COLO829 (cell line): ENCODE data around the gene PINLYP.
"Not testable (repeated sequence)": the region's sequence is repeated elsewhere in the genome, so short reads cannot be mapped to it uniquely, and the experiment has no call there.

ENCODE experiments used
- DNase-seq: peaks from one replicate; pipeline ENCODE4 v3.0.0; 2012; ENCODE audit warnings: low spot score

The PINLYP gene

DNA sequence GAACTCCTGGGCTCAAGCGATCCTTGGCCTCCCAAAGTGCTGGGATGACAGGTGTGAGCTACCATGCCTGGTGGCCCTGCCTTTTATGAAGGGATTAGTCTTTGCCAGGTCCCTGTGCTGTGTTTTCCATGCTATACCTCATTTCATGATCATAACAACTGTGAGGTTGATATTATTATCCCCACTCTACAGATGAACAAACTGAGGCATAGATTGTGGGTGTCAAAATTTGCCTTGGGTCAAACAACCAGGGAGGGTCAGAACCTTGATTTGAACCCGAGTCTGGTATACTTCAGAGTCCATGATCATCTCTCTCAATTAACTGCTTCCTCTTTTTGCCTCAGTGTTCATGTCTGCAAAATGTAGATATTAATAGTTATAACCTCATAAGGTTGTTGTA is 6.9 kb downstream of the PINLYP start:
- no peak for DNase-seq

DNA sequence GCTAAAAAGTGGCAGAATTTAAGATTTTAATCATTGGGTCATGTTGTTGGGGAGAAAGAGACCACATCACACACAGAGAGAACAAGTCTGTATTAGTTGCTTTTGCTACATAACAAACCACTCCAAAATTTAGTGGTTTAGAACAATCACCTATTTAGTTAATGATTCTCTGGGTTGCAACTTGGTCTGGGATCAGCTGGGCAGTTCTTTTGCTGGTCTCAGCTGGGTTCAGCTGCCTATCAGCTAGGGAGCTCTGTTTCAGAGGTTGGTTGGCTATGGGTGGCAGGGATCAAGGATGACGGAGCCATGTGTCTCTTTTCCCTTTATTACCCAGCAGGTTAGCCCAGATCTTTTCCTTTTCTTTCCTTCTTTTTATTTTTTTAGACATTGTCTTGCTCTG is 8.9 kb downstream of the PINLYP start:
- no peak for DNase-seq

DNA sequence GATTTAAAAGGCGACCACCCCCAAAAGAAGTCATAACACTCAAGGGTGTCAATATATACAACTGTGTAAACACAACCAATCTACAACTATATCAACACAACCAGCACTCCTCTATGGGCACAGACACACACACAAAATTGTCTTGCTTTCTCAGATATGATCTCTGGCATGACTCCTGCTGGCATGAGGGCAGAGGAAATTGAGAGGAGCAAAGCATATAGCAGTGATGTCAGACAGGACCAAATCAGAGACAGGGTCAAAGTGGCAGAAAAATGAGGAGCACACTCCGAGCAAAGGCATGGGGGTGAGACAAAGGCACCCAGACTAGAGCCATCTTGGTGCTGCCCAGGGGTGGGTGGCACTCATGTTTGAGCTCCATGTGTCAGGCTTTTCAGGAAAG is 10.7 kb downstream of the PINLYP start:
- DNase-seq: no peak

DNA sequence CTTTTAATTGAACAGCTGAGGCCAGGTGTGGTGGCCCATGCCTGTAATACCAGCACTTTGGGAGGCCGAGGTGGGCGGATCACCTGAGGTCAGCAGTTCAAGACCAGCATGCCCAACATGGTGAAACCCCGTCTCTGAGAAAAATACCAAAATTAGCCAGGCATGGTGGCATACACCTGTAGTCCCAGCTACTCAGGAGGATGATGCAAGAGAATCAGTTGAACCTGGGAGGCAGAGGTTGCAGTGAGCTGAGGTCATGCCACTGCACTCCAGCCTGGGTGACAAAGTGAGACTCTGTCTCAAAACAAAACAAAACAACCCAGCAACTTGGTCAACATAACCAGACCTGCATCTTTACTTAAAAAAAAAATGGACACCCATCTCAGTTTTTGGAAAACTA is 11.4 kb downstream of the PINLYP start:
- DNase-seq: not testable (repeated sequence)

DNA sequence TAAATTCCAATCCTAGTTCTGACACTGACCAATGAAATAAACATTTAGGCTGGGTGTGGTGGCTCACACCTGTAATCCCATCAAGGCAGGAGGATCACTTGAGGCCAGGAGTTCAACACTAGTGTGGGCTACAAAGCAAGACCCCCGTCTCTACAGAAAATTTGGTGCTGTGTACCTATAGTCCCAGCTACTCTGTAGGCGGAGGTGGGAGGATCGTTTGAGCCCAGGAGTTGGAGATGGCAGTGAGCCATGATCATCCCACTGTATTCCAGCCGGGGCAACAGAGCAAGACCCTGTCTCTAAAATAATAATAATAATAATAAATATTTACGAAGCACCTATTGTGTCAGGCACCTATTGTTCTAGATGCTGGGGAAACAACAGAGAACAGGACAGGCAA is 13.7 kb downstream of the PINLYP start:
- DNase-seq: no peak

DNA sequence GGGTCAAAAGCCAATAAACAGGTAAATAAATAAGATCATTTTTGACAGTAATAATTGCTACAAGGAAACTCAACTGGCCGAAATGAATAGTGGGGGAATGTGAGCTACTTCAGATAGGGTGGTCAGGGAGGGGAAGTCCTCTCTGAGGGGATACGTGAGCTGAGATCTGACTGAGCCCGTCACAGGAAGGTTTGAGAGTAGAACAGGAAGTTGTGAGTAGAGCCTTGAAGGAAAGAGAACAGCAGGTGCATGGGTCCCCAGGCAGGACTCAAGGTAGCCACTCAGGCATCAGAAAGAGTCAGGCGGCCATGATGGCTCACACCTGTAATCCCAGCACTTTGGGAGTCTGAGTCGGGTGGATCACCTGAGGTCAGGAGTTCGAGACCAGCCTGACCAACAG is 14.1 kb downstream of the PINLYP start:
- DNase-seq: no peak

DNA sequence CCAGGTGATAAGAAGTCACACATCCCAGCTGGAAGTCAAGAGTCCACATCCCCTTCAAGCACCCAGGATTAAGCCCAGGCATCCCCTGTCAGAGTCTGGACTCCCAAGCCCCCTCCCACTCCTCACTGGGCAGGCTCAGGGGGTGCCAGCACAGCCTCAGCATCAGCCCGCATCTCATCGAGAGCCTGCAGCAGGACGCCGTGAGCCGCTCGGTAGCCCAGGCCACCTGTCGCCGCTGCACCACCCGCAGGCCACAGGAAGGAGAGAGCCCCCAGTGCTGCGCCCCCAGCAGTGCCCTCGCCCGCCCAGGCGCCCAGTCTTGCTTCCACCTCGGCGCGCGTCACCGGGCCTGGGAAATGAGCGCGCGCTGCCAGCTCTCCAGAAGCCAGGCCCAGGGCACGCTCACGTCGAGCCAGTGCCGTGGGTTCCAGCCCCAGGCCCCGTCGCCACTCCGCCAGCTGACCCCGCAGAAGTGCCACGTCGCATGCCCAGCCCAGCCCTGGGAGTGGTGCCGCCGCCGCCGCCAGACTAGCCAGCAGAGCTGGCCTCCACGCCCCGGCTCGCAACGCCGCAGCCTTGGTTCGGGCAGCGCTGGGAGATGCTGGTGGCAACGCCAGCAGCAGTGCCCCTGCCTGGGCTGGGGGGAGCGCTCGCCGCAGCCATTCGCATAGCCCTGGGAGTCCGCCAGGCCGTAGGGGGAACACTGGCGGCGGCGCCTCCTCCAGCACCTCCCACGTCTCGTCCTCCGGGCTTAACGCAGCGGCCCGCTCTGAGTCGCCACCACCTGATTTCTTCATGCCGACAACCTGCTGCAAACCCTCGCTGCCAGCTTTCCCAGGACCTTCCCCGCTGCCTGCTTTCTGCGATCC is 16.5 kb downstream of the PINLYP start:
- no peak for DNase-seq

DNA sequence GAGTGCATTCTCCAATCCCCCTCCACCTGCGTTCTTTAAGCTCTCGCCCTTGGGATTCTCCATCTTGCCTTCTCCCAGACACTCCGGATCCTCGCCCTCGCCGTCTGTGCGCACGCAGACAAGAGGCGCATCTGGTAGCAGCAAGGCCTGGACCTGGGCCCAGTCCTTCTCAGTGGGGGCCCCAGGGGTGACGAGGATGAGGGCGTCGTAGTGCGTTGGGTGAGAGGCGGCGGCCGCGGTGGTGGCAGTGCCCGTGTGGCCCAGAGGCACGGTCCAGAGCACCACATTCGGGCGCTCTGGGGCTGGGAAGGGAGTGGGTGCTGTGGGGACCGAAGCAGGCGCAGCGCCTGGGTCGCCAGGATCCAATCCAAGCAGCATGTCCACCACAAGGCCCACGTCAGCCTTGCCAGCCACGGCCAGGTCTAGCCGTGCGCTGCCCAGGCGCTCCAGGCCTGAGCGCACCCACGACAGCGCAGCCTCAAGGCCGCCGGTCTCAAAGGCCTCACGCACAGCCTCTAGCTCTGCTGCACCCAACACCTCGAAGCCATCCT is 17.3 kb downstream of the PINLYP start:
- DNase-seq: no peak

DNA sequence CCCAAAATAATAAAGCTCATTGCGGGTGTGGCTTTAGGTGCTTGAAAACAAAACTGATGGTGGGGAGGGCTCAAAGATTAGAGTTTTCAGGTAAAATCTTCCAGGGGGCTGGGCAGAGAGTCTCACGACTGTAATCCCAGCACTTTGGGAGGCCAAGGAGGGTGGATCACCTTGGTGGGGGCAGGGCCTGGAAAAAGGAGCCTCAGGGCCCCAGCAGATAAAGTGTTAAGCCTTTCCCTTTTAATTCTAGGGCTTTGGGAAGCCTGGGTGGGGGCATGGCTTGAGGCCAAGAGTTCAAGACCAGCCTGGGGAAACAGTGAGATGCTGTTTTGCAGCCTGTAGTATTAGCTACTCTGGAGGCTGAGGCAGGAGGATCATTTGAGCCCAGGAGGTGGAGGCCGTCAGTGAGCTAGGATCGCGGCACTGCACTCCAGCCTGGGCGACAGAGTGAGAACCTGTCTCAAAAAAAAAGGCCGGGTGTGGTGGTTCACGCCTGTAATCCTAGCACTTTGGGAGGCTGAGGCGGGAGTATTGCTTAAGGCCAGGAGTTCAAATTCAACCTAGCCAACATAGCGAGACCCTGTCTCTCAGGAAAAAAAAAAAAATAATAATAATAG is 18.6 kb downstream of the PINLYP start:
- DNase-seq: no peak

DNA sequence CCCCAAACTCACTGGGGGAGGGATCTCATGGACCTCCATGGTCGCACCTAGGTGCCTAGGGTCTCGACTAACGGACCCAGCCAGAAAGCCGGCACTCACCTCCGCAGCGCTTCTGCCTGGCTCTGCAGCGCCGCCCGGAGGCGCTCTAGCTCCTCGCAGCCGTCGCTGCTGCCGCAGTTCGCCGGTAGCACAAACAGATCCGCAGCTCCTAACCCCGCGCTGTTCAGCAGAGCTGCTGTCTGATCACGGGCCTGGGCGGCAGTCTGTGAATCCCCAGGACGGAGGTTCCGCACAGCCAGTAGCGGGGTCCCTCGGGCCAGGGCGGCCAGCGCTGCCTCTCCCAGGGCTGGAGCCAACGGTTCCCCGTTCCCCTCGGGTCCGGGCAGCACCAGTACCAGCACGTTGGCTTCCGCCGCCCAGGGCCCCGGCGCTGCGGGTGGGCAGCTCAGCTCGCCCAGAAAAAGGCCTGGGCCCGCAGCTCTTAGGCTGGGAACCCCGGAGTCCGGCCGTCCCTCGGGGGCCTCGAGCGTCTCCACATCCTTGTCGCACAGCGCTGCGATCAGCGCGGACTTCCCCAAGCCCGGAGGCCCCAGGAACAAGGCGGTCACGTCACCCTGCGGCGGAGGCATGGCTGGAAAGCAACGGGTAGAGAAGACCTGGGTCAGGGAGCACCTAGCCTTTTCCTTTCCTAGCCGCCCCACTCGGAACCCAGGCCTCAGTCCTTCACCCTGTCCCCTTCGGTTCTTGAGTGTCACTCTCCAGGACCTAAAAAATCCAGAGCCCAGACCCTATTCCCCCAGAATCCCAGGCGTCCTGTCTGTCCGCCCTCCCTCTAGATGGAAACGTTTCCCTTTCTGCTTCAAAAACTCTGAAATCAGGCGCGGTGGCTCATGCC is 19.4 kb downstream of the PINLYP start:
- peak; percentile 38 for DNase-seq

DNA sequence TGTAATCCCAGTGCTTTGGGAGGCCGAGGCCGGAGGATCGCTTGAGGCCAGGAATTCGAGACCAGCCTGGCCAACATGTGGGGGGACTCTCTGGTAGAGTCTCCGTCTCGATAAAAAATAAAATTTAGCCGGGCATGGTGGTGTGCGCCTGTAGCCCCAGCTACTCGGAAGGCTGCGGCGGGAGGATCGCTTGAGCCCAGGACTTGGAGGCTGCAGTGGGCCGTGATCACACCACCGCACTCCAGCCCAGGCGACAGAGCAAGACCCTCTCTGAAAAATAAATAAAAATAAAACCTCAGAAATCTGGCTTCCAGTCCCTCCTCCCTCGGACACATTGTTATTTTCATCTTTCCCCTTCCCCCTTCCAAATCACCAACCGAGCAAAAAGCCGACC is 20.0 kb downstream of the PINLYP start:
- no peak for DNase-seq

DNA sequence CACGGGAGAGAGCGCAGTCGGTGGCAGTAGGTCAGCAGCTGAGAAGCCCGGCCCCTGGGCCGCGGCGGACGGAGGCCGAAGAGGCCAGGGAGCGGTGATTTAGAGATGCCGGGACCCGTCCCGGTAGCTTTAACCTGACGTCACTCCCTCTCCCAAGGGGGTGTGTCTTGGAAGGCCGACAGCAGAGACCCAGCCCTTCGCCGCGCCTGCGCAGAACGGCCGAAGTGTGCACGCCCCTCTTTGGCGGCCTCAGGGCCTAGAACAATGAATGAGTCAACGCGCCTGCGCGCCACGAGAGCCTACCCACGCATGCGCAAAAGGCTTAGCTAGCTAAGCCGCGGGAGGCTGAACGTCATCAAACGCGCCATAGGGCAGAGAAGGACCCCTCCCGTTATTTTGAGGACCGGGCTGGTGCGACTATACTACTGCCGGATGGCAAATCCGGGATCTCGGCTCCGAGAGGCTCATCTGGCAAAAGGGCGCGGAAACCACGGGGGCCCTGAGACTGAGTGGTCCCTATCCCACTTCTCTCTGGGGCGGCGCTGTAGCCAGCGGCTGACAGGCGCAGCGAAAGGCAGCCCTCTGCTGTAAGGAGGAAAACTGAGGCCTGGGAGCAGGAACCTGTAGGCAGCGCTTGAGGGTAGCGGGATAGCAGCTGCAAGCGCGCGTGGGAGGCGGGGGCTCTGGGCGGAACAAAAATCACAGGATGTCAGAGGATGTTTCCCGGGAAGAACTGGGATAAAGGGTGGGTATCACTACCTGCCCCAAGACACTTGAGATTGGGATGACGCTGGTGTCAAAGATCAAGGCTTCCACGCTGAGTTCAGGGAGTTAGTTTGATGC is 20.6 kb downstream of the PINLYP start, which contains the start of the genes IRGQ and ZNF576:
Gene IRGQ (minus strand): TSS at position 136 of the 843 bp plus-strand sequence. CDS start 796 bp downstream, outside the sequence.
Gene ZNF576 (plus strand): TSS at position 597 of the 843 bp plus-strand sequence. CDS start 514 bp downstream, outside the sequence.
- peak; percentile 100 for DNase-seq

DNA sequence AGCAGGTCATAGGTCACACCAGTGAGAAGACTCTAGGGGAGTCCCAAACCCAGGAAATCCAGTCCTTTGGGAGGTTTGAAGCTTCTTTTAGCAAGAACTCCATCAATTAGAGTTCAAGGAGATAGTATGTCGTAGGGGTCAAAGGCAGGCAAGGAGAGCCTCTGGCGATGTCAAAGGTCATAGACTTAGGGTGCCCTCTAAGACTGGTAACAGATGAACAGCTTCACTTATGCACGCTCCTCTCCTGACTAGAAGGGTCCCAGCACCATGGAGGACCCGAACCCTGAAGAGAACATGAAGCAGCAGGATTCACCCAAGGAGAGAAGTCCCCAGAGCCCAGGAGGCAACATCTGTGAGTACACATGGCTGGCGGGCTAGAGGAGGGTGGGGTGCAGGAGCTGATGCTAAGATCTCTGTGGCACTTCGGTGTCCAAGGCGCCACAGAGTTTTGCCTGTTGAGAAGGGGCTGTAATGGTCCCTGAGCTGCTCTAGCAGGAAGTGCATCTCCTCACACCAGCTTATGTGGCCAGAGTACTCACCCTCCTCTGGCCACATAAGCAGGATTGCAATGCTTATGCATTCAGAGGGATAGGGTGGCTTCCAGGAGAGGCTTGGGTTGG is 21.4 kb downstream of the PINLYP start:
- DNase-seq: no peak

DNA sequence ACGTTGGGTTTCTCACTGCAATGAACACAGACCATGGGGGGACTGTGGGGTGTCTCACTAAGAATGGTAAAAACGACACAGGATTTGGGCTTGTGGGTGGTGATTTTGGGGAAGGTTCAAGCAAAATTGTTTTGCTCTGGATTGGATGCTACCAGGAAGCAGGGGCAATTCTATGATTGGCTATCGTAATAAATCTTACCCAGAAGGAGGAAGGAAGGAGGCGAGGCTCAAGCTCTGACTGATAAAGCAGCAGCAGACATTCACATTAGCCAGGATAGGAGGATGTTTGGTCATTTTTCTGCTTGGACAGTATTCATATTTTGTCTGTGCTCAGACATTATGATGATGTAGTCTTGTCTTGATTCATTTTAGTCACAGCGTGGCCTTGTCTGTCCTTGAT is 22.3 kb downstream of the PINLYP start:
- no peak for DNase-seq

DNA sequence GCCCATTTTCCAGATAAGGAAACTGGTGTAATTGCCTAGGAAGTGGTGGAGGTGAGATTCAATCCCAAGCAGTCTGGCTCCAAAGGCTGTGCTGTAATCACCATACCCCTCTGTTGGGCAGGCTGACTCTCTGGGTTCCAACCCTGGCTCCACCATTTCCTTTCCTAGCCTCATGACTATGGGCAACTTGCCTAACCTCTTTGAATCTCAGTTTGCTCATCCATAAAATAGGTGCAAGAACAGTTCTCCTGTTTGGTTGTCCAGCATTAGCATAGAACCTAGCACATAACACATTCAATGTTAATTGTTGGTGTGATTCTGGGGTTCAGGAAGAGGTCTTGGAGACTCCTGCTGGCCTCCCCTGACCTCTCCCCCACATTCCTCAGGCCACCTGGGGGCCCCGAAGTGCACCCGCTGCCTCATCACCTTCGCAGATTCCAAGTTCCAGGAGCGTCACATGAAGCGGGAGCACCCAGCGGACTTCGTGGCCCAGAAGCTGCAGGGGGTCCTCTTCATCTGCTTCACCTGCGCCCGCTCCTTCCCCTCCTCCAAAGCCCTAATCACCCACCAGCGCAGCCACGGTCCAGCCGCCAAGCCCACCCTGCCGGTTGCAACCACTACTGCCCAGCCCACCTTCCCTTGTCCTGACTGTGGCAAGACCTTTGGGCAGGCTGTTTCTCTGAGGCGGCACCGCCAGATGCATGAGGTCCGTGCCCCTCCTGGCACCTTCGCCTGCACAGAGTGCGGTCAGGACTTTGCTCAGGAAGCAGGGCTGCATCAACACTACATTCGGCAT is 23.0 kb downstream of the PINLYP start:
- no peak for DNase-seq

DNA sequence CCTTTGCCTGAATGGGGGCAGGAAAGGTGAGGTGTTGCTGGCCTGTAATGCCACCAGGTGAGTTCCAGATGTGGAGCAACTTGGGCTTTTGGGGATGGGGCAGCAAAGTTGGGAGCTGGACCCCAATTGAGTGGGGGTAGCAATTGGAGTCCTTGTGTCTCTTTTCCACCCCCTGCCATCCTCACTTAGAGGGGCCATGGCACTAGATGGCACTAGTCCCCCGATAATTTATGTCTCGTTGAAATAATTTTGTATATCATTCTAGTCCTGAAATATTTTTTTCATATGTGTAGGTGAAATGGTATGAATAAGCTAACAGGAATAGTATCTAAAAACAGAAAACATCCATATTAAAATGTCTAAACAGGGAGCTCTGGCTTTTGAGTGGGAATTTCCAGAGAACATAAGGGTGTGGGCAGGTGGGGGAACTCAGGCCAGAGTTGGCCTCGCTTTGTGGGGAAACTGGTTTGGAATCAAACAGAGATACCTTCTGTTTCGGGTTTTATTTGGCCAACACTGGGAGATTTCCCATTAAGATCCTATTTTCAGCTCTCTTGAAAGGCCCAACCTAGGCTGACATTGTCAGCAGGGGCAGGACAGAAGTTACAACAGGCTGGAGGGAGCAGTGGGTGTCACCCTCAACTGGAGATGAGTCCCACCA is 24.2 kb downstream of the PINLYP start:
- DNase-seq: no peak

DNA sequence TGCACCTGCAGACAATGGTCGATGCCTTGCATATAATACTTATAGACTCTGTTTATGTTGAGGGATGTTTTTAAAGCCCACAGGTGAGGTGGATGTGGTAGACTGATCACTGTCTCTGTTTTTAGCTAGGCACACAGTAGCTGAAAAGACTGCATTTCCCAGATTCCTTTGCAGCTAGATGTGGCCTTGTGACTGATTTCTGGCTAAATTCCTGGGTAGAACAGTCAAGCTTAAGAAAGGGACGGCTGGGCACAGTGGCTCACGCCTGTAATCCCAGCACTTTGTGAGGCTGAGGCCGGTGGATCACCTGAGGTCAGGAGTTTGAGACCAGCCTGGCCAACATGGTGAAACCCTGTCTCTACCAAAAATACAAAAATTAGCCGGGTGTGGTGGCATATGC is 24.7 kb downstream of the PINLYP start:
- DNase-seq: not testable (repeated sequence)

DNA sequence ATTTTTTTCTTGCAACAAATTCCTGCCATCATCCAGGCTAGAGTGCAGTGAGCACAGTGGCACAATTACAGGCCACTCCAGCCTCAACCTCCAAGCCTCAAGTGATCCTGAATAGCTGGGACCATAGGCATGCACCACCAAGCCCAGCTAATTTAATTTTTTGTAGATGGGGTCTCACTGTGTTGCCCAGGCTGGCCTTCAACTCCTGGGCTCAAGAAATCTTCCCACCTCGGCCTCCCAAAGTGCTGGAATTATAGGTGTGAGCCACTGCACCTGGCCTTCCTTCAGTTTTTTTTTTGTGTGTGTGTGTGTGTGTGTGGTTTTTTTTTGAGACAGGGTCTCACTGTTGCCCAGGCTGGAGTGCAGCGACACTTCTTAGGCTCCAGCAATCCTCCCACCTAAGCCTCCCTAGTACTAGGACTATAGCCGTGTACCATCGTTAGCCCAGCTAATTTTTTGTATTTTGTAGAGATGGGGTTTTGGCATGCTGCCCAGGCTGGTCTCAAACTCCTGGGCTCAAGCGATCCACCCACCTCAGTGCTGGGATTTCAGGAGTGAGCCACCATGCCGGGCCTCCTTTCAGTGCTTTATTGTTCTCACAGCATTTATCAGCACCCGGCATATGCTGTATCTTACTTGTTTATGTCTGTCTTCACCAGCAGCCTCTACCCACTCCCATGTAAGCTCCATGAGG is 30.4 kb downstream of the PINLYP start:
- no peak for DNase-seq
